A549 (cell line): Measurements from ENCODE around the gene OR2A1.
"Not testable (repeated sequence)": the region's sequence is repeated elsewhere in the genome, so short reads cannot be mapped to it uniquely, and the experiment has no call there.

Experiments
- CHD4 ChIP-seq: fragments of 200-600 bp; sonication (generic); IDR thresholded peaks from 2 replicates; pipeline ENCODE4 v1.6.1; 2016; ENCODE audit warnings: antibody characterized with exemption, mild to moderate bottlenecking, borderline replicate concordance
- JUN ChIP-seq, 2 experiments: fragments of >200 bp; sonication (Bioruptor Twin); formaldehyde crosslinking; IDR thresholded peaks; 2 replicates in 1 of 2; 3 replicates in 1 of 2; pipeline ENCODE4 v1.6.1; 2016 to 2017
- NFE2L2 ChIP-seq: fragments of 150-350 bp; conservative IDR thresholded peaks from 2 replicates; pipeline ENCODE4 v1.6.1; 2014; ENCODE audit warnings: low read length
- POLR2A ChIP-seq: IDR thresholded peaks from 2 replicates; pipeline ENCODE4 v1.6.1; 2012; ENCODE audit warnings: mild to moderate bottlenecking, low read length
- TF ChIP-seq, protein P1 (sequence below): fragments of >200 bp; sonication (Bioruptor Twin); formaldehyde crosslinking; IDR thresholded peaks from 3 replicates; pipeline ENCODE4 v1.5.1; 2016
- TF ChIP-seq, protein P2 (sequence below): fragments of 450-650 bp; IDR thresholded peaks from 2 replicates; pipeline ENCODE4 v1.6.1; 2014; ENCODE audit warnings: antibody characterized with exemption

DNA sequence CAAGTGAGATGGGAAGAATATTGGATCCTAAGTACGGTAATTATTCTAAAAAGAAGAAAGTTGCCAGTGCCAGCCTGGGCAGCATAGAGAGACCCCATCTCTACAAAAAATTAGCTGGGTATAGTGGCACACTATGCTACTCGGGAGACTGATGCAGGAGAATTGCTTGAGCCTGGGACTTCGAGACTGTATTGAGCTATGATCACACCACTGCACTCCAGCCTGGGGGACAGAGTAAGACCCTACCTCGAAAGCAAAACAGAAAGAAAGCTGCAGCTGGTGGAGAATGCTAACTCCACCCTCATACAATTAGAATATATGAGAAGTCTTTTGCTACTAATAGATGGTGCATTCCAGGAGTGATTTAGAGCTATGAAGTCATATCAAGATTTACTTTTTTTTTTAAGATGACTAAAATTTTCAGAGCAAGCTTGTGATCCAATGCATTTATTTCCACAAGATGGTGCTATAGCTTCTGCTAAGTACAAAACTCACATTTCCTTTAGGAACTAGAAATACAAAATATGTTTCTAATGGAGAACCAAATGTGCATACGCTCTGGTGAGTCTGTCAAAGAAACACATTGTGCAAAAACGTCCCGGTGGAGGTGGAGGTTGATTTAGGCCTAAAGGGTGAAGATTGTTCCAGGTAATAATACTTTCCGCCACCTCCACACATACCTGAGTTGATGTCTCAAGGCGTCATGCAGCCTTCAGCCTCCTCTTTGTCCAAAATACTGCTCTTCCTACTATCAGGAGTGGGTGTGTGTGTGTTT lies 19.2 kb downstream of the OR2A1 start:
- TF ChIP-seq, protein P1, sequence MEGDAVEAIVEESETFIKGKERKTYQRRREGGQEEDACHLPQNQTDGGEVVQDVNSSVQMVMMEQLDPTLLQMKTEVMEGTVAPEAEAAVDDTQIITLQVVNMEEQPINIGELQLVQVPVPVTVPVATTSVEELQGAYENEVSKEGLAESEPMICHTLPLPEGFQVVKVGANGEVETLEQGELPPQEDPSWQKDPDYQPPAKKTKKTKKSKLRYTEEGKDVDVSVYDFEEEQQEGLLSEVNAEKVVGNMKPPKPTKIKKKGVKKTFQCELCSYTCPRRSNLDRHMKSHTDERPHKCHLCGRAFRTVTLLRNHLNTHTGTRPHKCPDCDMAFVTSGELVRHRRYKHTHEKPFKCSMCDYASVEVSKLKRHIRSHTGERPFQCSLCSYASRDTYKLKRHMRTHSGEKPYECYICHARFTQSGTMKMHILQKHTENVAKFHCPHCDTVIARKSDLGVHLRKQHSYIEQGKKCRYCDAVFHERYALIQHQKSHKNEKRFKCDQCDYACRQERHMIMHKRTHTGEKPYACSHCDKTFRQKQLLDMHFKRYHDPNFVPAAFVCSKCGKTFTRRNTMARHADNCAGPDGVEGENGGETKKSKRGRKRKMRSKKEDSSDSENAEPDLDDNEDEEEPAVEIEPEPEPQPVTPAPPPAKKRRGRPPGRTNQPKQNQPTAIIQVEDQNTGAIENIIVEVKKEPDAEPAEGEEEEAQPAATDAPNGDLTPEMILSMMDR = not testable (repeated sequence)
- TF ChIP-seq POLR2A; JUN (IDR thresholded peaks at IDR 0.05); CHD4; NFE2L2: not testable (repeated sequence)
- TF ChIP-seq, protein P2, sequence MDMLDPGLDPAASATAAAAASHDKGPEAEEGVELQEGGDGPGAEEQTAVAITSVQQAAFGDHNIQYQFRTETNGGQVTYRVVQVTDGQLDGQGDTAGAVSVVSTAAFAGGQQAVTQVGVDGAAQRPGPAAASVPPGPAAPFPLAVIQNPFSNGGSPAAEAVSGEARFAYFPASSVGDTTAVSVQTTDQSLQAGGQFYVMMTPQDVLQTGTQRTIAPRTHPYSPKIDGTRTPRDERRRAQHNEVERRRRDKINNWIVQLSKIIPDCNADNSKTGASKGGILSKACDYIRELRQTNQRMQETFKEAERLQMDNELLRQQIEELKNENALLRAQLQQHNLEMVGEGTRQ = not testable (repeated sequence)
